Hepatocyte (in vitro differentiated cells): ENCODE data around the gene PAX7. TPM values are rescaled to one million over a fixed set of nuclear protein-coding genes. Genes with fewer than 3 reads are reported as not detected.

Experiments used
- DNase-seq: peaks from one replicate; pipeline ENCODE4 v3.0.0-alpha.2; 2016; ENCODE audit warnings: low spot score
- H2AFZ ChIP-seq: fragments of 200-600 bp; sonication (generic); 2 replicates; pipeline ENCODE4 v1.6.0; 2016; ENCODE audit warnings: antibody characterized with exemption, mild to moderate bottlenecking
- H3K27ac ChIP-seq: fragments of 200-600 bp; sonication (generic); 2 replicates; pipeline ENCODE4 v1.5.1; 2016; ENCODE audit warnings: mild to moderate bottlenecking
- H3K27me3 ChIP-seq: fragments of 200-600 bp; sonication (generic); 2 replicates; pipeline ENCODE4 v1.6.1; 2016
- H3K36me3 ChIP-seq: fragments of 200-600 bp; sonication (generic); replicated peaks from 2 replicates; pipeline ENCODE4 v1.5.1; 2016; ENCODE audit warnings: low read depth; ENCODE audit not compliant: insufficient read depth
- H3K4me1 ChIP-seq: fragments of 200-600 bp; sonication (generic); 2 replicates; pipeline ENCODE4 v1.5.1; 2016; ENCODE audit warnings: mild to moderate bottlenecking, moderate library complexity; ENCODE audit not compliant: insufficient read depth
- H3K4me2 ChIP-seq: fragments of 200-600 bp; sonication (generic); 2 replicates; pipeline ENCODE4 v1.6.0; 2016
- H3K4me3 ChIP-seq: fragments of 200-600 bp; sonication (generic); 2 replicates; pipeline ENCODE4 v1.5.1; 2016; ENCODE audit warnings: mild to moderate bottlenecking
- H3K79me2 ChIP-seq: fragments of 200-600 bp; sonication (generic); 2 replicates; pipeline ENCODE4 v1.6.0; 2017; ENCODE audit warnings: mild to moderate bottlenecking
- H3K9me2 ChIP-seq: fragments of 200-600 bp; sonication (generic); replicated peaks from 2 replicates; pipeline ENCODE4 v1.6.0; 2017; ENCODE audit warnings: mild to moderate bottlenecking; ENCODE audit not compliant: insufficient read depth
- H3K9me3 ChIP-seq: fragments of 200-600 bp; sonication (generic); 2 replicates; pipeline ENCODE4 v1.5.1; 2016; ENCODE audit warnings: low read depth, mild to moderate bottlenecking
- H4K20me1 ChIP-seq: fragments of 200-600 bp; sonication (generic); 2 replicates; pipeline ENCODE4 v1.6.0; 2016; ENCODE audit warnings: mild to moderate bottlenecking; ENCODE audit not compliant: insufficient read depth, poor library complexity, severe bottlenecking
- EZH2 ChIP-seq: fragments of 200-600 bp; sonication (generic); IDR thresholded peaks from 2 replicates; pipeline ENCODE4 v1.6.1; 2016; ENCODE audit warnings: antibody characterized with exemption, mild to moderate bottlenecking, borderline replicate concordance
- EZH2phosphoT487 ChIP-seq: fragments of 200-600 bp; sonication (generic); IDR thresholded peaks from one replicate; pipeline ENCODE4 v1.6.1; 2018; ENCODE audit warnings: antibody characterized with exemption, mild to moderate bottlenecking, low read depth, moderate library complexity; ENCODE audit not compliant: unreplicated experiment, severe bottlenecking
- WGBS: methylation state at CpG from one replicate; pipeline ENCODE4 v1.1.6; 2016; ENCODE audit warnings: low lambda C conversion rate; ENCODE audit errors: missing lambda C conversion rate; 5-methylcytosine and 5-hydroxymethylcytosine counted together
- polyA plus RNA-seq: library from polyadenylated mRNA; unstranded; fragments of >200 nt; fragmentation: Nextera tagmentation; extraction: Ambion mirVana; gene quantifications from 2 replicates; pipeline ENCODE4 v1.2.1, GENCODE V29; 2016
- total RNA-seq: library from RNA; depleted of rRNA; stranded (reverse); fragments of >200 nt; gene quantifications from 2 replicates; pipeline ENCODE4 v1.2.3, GENCODE V29; 2014
- TF ChIP-seq, protein P1 (sequence below): fragments of 200-600 bp; sonication (generic); IDR thresholded peaks from 2 replicates; pipeline ENCODE4 v1.5.1; 2016; ENCODE audit warnings: antibody characterized with exemption, mild to moderate bottlenecking; ENCODE audit not compliant: poor library complexity

Gene PAX7
- total and polyA plus RNA-seq, 2 experiments from 2014 or later, result not detected

DNA sequence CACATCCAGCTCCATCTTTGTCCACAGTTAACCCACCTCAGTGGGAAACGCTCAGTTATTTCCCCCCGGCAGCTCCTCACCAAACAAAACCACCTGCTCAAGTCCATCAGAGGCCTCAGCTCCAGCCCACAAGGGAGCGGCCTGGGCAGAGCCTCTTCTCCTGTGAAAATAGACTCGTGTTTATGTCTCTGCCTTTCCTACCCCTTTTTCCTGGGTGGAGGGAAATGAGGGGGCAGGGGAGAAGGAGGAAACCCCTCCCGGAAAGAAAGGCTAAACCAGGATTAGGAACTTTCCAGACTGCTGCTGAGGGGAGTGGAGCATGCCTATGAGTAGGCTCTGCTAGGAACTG is 81.6 kb downstream of the PAX7 start:
- no peak overlapping the region for H3K4me3 ChIP-seq
- no peaks in the 10 kb centered on the region for H3K4me1 ChIP-seq
- no peaks in the 10 kb centered on the region for H3K9me2 ChIP-seq
- no peak overlapping the region for H3K4me2 ChIP-seq
- peaks cover 44% of the 10 kb centered on the region for H3K27me3 ChIP-seq
- H3K79me2 ChIP-seq, result no peaks in the 10 kb centered on the region
- no peaks in the 10 kb centered on the region for H4K20me1 ChIP-seq
- H3K9me3 ChIP-seq, result no peaks in the 10 kb centered on the region
- H3K36me3 ChIP-seq, result no peaks in the 10 kb centered on the region
- no peak overlapping the region for H2AFZ ChIP-seq
- no peak for DNase-seq
- H3K27ac ChIP-seq, result no peak overlapping the region
- TF ChIP-seq EZH2phosphoT487, result no peak
- TF ChIP-seq EZH2, result no peak
- 79% methylated on average over 5 of the region's 5 CpGs for WGBS

GRCh38 chr1:18714404-18715175 is 83.9 kb downstream of the PAX7 start:
- Histone ChIP-seq H2AFZ (no peak overlapping the region), H3K4me1 (no peaks in the 10 kb centered on the region), H3K4me2 (no peak overlapping the region), H3K27ac (no peak overlapping the region), H3K79me2 (no peaks in the 10 kb centered on the region), H3K9me3 (no peaks in the 10 kb centered on the region), H3K4me3 (no peak overlapping the region), H4K20me1 (no peaks in the 10 kb centered on the region), H3K36me3 (no peaks in the 10 kb centered on the region), H3K9me2 (no peaks in the 10 kb centered on the region), H3K27me3 (peaks cover 68% of the 10 kb centered on the region)
- TF ChIP-seq, protein P1, sequence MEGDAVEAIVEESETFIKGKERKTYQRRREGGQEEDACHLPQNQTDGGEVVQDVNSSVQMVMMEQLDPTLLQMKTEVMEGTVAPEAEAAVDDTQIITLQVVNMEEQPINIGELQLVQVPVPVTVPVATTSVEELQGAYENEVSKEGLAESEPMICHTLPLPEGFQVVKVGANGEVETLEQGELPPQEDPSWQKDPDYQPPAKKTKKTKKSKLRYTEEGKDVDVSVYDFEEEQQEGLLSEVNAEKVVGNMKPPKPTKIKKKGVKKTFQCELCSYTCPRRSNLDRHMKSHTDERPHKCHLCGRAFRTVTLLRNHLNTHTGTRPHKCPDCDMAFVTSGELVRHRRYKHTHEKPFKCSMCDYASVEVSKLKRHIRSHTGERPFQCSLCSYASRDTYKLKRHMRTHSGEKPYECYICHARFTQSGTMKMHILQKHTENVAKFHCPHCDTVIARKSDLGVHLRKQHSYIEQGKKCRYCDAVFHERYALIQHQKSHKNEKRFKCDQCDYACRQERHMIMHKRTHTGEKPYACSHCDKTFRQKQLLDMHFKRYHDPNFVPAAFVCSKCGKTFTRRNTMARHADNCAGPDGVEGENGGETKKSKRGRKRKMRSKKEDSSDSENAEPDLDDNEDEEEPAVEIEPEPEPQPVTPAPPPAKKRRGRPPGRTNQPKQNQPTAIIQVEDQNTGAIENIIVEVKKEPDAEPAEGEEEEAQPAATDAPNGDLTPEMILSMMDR, result no peak
- TF ChIP-seq EZH2phosphoT487, result no peak
- no peak for TF ChIP-seq EZH2
- 86% methylated on average over 12 of the region's 12 CpGs for WGBS
- no peak for DNase-seq

DNA sequence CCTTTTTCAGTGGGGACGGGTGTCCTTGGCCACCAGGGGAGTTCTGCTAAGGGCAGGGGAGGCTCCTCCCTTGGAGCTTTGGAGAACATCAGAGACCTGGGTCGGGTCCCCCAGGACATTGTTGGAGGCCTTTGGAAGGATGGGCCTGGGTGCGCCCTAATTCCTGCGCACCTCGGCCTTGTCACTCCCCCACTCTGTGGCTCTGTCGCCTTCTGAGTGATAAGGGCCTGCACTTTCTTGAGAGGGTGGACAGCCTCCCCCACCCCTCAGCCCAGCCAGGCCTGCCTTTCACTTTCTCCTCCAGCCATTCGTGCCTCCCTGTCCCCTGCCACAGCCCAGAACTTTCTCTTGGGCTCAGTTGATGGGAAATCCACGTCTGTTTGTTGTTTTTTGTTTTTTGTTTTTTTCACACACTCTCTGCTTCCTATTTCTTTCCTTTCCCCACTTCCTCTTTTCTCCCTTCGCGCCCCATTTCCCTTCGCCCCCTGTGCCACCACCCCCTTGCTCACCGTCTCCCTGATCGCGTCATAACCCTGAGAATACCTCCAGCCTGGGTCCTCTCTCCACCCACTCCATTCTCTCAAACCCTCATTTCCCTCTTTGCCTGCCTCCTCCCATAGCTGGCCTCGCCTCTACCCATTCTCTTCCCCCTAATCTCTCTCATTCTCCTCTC is 85.6 kb downstream of the PAX7 start:
- no peaks in the 10 kb centered on the region for H4K20me1 ChIP-seq
- peak overlapping the region; percentile 80 for H3K4me2 ChIP-seq
- no peak for DNase-seq
- no peak for TF ChIP-seq EZH2phosphoT487
- no peaks in the 10 kb centered on the region for H3K9me3 ChIP-seq
- H3K79me2 ChIP-seq, result no peaks in the 10 kb centered on the region
- H3K9me2 ChIP-seq, result no peaks in the 10 kb centered on the region
- WGBS, result 58% methylated on average over 8 of the region's 15 CpGs
- H2AFZ ChIP-seq, result no peak overlapping the region
- H3K4me3 ChIP-seq, result no peak overlapping the region
- H3K27ac ChIP-seq, result no peak overlapping the region
- H3K27me3 ChIP-seq, result peaks cover 71% of the 10 kb centered on the region
- H3K4me1 ChIP-seq, result no peaks in the 10 kb centered on the region
- H3K36me3 ChIP-seq, result no peaks in the 10 kb centered on the region

- Histone ChIP-seq H3K4me2 (peak overlapping the region; percentile 80), H2AFZ (peak overlapping the region; percentile 49), H3K27ac (no peak overlapping the region), H3K4me1 (no peaks in the 10 kb centered on the region), H4K20me1 (no peaks in the 10 kb centered on the region), H3K9me3 (no peaks in the 10 kb centered on the region), H3K9me2 (no peaks in the 10 kb centered on the region), H3K4me3 (no peak overlapping the region), H3K27me3 (peaks cover 78% of the 10 kb centered on the region), H3K36me3 (no peaks in the 10 kb centered on the region), H3K79me2 (no peaks in the 10 kb centered on the region)
- TF ChIP-seq, protein P1, result no peak
- peak; percentile 34 for TF ChIP-seq EZH2
- peak; percentile 68 for TF ChIP-seq EZH2phosphoT487
- WGBS, result 10% methylated on average over 38 of the region's 72 CpGs
- DNase-seq, result no peak
Measured at GRCh38 chr1:18716785-18717678, 86.4 kb downstream of the PAX7 start.
